Mesothelial cell of epicardium (in vitro differentiated cells): ENCODE data around the gene OR52W1. TPM values are rescaled to one million over a fixed set of nuclear protein-coding genes. Genes with fewer than 3 reads are reported as not detected.

Experiments used
- DNase-seq, 2 experiments: peaks; one replicate each; pipeline ENCODE4 v3.0.0; 2021; ENCODE audit warnings: low spot score in 2 of 2; ENCODE audit not compliant: unreplicated experiment in 2 of 2
- H3K27ac Mint-ChIP-seq: 2 replicates; pipeline ENCODE4 v1.8.0; 2021; ENCODE audit warnings: mixed read lengths
- H3K27me3 Mint-ChIP-seq: 2 replicates; pipeline ENCODE4 v1.8.0; 2021; ENCODE audit warnings: low read depth, mixed read lengths
- H3K36me3 Mint-ChIP-seq: 2 replicates; pipeline ENCODE4 v1.8.0; 2021; ENCODE audit warnings: mixed read lengths
- H3K4me1 Mint-ChIP-seq: 2 replicates; pipeline ENCODE4 v1.8.0; 2021; ENCODE audit warnings: mixed read lengths
- H3K4me3 Mint-ChIP-seq: 2 replicates; pipeline ENCODE4 v1.8.0; 2021; ENCODE audit warnings: mild to moderate bottlenecking, moderate library complexity, mixed read lengths
- H3K9me3 Mint-ChIP-seq: 2 replicates; pipeline ENCODE4 v1.8.0; 2021; ENCODE audit warnings: mixed read lengths
- total RNA-seq: library from RNA; stranded (reverse); gene quantifications from 3 replicates; pipeline ENCODE4 v1.2.1, GENCODE V29; 2021
- TF ChIP-seq, protein P1 (sequence below): fragments of 200-600 bp; sonication (generic); IDR thresholded peaks from one replicate; pipeline ENCODE4 v1.5.0; 2021; ENCODE audit warnings: antibody characterized with exemption; ENCODE audit not compliant: unreplicated experiment

Gene OR52W1
- total RNA-seq, 1 donor from 2014 or later: not detected

DNA sequence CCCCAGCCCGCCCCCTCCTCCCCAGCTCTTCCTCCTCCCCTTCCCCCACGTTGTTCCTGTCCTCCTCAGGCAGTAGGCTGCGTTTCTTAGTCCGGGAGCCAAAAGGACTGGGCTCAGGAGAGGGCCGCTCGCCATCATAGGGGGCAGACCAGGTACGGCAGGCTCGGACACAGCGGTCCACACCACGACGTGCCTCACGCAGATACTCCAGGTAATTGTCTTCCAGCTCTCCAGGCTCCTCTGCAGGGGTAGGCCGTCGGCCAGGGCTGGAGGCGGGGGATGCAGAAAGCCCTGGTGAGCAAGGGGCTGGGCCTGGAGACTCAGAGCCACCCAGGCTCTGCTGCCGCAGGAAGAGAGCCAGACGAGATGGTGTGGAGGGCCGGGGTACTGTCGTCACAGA, 18.7 kb downstream of the OR52W1 start:
- Mint-ChIP-seq H3K4me1 (peaks cover 2% of the 10 kb centered on the region), H3K4me3 (no peak overlapping the region), H3K27me3 (no peaks in the 10 kb centered on the region), H3K9me3 (no peaks in the 10 kb centered on the region), H3K36me3 (peaks cover 28% of the 10 kb centered on the region), H3K27ac (no peak overlapping the region)
- DNase-seq: no peak
- TF ChIP-seq, protein P1, sequence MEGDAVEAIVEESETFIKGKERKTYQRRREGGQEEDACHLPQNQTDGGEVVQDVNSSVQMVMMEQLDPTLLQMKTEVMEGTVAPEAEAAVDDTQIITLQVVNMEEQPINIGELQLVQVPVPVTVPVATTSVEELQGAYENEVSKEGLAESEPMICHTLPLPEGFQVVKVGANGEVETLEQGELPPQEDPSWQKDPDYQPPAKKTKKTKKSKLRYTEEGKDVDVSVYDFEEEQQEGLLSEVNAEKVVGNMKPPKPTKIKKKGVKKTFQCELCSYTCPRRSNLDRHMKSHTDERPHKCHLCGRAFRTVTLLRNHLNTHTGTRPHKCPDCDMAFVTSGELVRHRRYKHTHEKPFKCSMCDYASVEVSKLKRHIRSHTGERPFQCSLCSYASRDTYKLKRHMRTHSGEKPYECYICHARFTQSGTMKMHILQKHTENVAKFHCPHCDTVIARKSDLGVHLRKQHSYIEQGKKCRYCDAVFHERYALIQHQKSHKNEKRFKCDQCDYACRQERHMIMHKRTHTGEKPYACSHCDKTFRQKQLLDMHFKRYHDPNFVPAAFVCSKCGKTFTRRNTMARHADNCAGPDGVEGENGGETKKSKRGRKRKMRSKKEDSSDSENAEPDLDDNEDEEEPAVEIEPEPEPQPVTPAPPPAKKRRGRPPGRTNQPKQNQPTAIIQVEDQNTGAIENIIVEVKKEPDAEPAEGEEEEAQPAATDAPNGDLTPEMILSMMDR: no peak

DNA sequence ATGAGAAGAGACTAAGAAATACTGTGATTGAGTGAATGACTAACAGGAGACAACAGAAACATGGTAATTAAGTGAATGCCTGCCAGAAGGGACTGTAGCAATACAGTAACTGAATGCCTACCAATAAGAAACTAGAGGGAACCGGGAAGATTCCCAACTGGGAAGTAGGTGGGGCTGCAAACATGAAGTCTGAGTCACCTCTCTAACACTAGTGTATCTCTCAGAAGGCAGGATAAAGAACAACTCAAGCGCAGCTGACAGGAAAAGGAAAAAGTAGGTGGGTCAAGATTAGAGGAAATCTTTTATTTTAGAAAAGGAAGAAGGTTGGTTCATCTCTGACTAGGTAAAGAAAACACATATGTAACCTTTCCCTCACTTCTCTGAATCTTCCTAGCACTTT, 20.3 kb downstream of the OR52W1 start:
- no peaks in the 10 kb centered on the region for H3K9me3 Mint-ChIP-seq
- no peaks in the 10 kb centered on the region for H3K27me3 Mint-ChIP-seq
- peaks cover 2% of the 10 kb centered on the region for H3K4me1 Mint-ChIP-seq
- H3K4me3 Mint-ChIP-seq: no peak overlapping the region
- no peak overlapping the region for H3K27ac Mint-ChIP-seq
- peaks cover 28% of the 10 kb centered on the region for H3K36me3 Mint-ChIP-seq
- no peak for DNase-seq
- TF ChIP-seq, protein P1: no peak

DNA sequence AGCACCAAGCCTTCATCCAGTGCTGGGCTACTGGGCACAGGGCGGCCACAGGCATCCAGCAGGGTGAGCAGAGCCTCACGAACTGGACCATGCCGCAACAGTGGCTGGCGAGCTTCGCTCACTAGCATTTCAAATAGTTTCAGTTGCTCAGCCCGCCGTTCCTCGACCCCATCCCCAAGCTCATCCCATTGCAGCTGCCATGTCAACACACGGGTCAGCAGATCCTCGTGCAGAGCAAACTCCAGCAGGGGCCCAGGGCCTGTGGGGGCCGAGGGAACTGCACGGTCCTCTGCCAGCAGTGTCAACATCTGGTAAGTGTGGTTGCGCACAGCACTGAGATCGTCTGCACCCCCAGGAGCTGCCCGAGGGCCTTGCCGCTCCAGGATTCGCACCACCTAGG, 24.8 kb downstream of the OR52W1 start:
- Mint-ChIP-seq H3K27ac (no peak overlapping the region), H3K36me3 (peaks cover 18% of the 10 kb centered on the region), H3K9me3 (no peaks in the 10 kb centered on the region), H3K4me3 (no peak overlapping the region), H3K4me1 (no peaks in the 10 kb centered on the region), H3K27me3 (no peaks in the 10 kb centered on the region)
- no peak for DNase-seq
- TF ChIP-seq, protein P1: no peak

DNA sequence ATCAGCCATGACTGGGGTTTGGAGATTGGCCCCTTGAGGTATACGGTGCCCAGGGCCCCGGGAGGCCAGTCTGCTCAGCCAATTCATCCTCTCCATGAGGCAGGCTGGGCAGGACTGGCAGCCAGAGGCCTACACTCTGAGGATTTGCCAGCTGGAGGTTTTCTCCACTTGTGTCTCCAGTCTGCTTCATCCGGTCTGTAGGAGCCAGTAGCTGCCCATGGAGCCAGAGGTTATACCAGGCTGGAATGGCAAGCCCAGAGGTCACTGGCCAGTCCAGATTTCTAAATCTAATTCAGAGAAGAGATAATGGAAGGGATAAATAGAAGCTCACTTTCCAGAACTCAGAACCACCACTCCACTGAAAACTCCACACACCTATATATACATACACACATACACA, 25.4 kb downstream of the OR52W1 start:
- TF ChIP-seq, protein P1: no peak
- H3K36me3 Mint-ChIP-seq: peaks cover 14% of the 10 kb centered on the region
- no peaks in the 10 kb centered on the region for H3K27me3 Mint-ChIP-seq
- no peaks in the 10 kb centered on the region for H3K9me3 Mint-ChIP-seq
- no peak overlapping the region for H3K4me3 Mint-ChIP-seq
- H3K4me1 Mint-ChIP-seq: no peaks in the 10 kb centered on the region
- H3K27ac Mint-ChIP-seq: no peak overlapping the region
- DNase-seq: no peak

DNA sequence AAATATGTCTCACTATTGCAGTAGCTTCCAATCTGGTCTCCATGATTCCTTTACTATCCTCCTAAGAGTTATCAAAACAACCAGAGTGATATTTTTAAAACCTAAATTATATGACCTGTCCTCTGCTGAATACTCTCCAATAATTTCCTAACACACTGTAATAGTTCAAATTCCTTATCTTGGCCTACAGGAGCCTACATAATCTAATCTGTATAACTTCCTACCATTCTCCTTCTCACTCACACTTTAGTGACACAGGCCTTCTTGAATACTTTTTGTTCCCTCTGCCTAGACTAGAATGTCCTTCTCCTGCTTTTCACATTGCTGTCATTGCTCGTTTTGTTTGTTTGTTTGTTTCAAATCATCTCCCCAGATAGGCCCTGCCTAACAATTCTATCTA, 26.0 kb downstream of the OR52W1 start:
- Mint-ChIP-seq H3K9me3 (no peaks in the 10 kb centered on the region), H3K27ac (no peak overlapping the region), H3K27me3 (no peaks in the 10 kb centered on the region), H3K4me1 (no peaks in the 10 kb centered on the region), H3K4me3 (no peak overlapping the region), H3K36me3 (peaks cover 14% of the 10 kb centered on the region)
- TF ChIP-seq, protein P1: no peak
- DNase-seq: no peak

DNA sequence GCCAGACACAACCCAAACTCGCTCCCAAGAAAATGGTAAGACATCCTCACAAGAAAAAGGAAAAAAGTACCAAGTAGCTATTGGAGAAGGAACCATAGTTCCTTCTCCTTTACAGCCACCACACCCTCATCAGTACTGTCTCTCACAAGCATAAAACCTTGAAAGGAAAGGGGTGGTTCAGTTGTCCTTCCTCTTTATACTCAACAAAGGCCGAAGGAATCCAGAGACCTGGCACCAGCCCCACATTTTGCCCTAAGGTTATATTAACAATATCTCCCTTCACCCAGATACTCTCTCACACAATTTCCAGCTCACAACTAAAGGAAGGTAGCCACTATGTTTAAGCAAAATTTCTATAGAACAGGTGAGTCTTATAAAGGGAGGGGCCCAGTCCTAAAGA, 26.9 kb downstream of the OR52W1 start:
- Mint-ChIP-seq H3K9me3 (no peaks in the 10 kb centered on the region), H3K4me1 (no peaks in the 10 kb centered on the region), H3K36me3 (peaks cover 9% of the 10 kb centered on the region), H3K27me3 (no peaks in the 10 kb centered on the region), H3K4me3 (no peak overlapping the region), H3K27ac (no peak overlapping the region)
- TF ChIP-seq, protein P1: no peak
- DNase-seq: no peak
